Activated CD8-positive, alpha-beta memory T cell treated with anti-CD3 and anti-CD28 coated beads, Interleukin-2, amount 10 ng/mL, durations not matched to agents 7 days and 5 days (primary cell): ENCODE results near the gene CIAO2A. TPM values are rescaled to one million over a fixed set of nuclear protein-coding genes. Genes with fewer than 3 reads are reported as not detected.
A peak's percentile ranks its signal among the peaks of the same experiment; 100 is the strongest.
"Not testable (repeated sequence)": the region's sequence is repeated elsewhere in the genome, so short reads cannot be mapped to it uniquely, and the experiment has no call there.

Experiments used
- ATAC-seq: fragments of 150-1000 bp; cut with Tn5 transposase; one replicate; pipeline ENCODE4 v1.10.0; 2021; ENCODE audit warnings: moderate library complexity
- CTCF ChIA-PET: fragments of 350-600 bp; sonication (Branson Sonifier 250); formaldehyde crosslinking; loops from one replicate; lab custom pipeline; 2021; ENCODE audit warnings: antibody characterized with exemption; lab: Charles Lee
- DNase-seq: peaks from one replicate; pipeline ENCODE4 v3.0.0-alpha.2; 2020
- H3K27ac Mint-ChIP-seq: one replicate; pipeline ENCODE4 v1.8.0; 2021; ENCODE audit warnings: mild to moderate bottlenecking, mixed read lengths
- H3K27me3 Mint-ChIP-seq: one replicate; pipeline ENCODE4 v1.8.0; 2021; ENCODE audit warnings: mixed read lengths
- H3K36me3 Mint-ChIP-seq: one replicate; pipeline ENCODE4 v1.8.0; 2021; ENCODE audit warnings: mild to moderate bottlenecking, mixed read lengths
- H3K4me1 Mint-ChIP-seq: one replicate; pipeline ENCODE4 v1.8.0; 2021; ENCODE audit warnings: mixed read lengths
- H3K4me3 Mint-ChIP-seq: one replicate; pipeline ENCODE4 v1.8.0; 2021; ENCODE audit warnings: mild to moderate bottlenecking, moderate library complexity, mixed read lengths
- H3K9me3 Mint-ChIP-seq: one replicate; pipeline ENCODE4 v1.8.0; 2022; ENCODE audit warnings: low read depth, mixed read lengths
- total RNA-seq, 2 experiments: library from RNA; stranded (reverse); gene quantifications; one replicate each; pipeline ENCODE4 v1.2.3, GENCODE V29; 2021

The CIAO2A gene
- total RNA-seq, 2 experiments from 2014 or later = 66.4 to 80.2 TPM

GRCh38 chr15:64058279-64058678, 35.4 kb downstream of the CIAO2A start:
- ATAC-seq (no peak), DNase-seq (no peak)
- no peak overlapping the region for H3K27ac Mint-ChIP-seq
- H3K4me3 Mint-ChIP-seq = no peak overlapping the region
- CTCF ChIA-PET = interaction anchor here (0.9 to 1.0 kb wide), 2 partner anchors 9 to 12 kb away, joined by 3 to 5 read pairs; partner anchors contain the start of gene DAPK2
- no peaks in the 10 kb centered on the region for H3K9me3 Mint-ChIP-seq
- no peaks in the 10 kb centered on the region for H3K36me3 Mint-ChIP-seq
- peaks cover 4% of the 10 kb centered on the region for H3K27me3 Mint-ChIP-seq
- H3K4me1 Mint-ChIP-seq = no peaks in the 10 kb centered on the region

GRCh38 chr15:64053674-64054073, 40.0 kb downstream of the CIAO2A start:
- ATAC-seq, H3K36me3 Mint-ChIP-seq, H3K27ac Mint-ChIP-seq, H3K4me1 Mint-ChIP-seq, H3K27me3 Mint-ChIP-seq, H3K9me3 Mint-ChIP-seq, DNase-seq, H3K4me3 Mint-ChIP-seq: not testable (repeated sequence)
- CTCF ChIA-PET = interaction anchor here (1.4 kb wide), 1 partner anchor 13 kb away, joined by 4 read pairs; no protein-coding TSS in a partner anchor

GRCh38 chr15:64052925-64053491, 40.6 kb downstream of the CIAO2A start:
- no peak for ATAC-seq
- DNase-seq = no peak
- Mint-ChIP-seq H3K36me3 (no peaks in the 10 kb centered on the region), H3K4me1 (no peaks in the 10 kb centered on the region), H3K27ac (no peak overlapping the region), H3K4me3 (no peak overlapping the region), H3K27me3 (peaks cover 11% of the 10 kb centered on the region), H3K9me3 (no peaks in the 10 kb centered on the region)
- CTCF ChIA-PET = interaction anchor here (1.0 to 1.4 kb wide), 2 partner anchors 14 to 82 kb away, joined by 3 to 4 read pairs; no protein-coding TSS in a partner anchor

DNA sequence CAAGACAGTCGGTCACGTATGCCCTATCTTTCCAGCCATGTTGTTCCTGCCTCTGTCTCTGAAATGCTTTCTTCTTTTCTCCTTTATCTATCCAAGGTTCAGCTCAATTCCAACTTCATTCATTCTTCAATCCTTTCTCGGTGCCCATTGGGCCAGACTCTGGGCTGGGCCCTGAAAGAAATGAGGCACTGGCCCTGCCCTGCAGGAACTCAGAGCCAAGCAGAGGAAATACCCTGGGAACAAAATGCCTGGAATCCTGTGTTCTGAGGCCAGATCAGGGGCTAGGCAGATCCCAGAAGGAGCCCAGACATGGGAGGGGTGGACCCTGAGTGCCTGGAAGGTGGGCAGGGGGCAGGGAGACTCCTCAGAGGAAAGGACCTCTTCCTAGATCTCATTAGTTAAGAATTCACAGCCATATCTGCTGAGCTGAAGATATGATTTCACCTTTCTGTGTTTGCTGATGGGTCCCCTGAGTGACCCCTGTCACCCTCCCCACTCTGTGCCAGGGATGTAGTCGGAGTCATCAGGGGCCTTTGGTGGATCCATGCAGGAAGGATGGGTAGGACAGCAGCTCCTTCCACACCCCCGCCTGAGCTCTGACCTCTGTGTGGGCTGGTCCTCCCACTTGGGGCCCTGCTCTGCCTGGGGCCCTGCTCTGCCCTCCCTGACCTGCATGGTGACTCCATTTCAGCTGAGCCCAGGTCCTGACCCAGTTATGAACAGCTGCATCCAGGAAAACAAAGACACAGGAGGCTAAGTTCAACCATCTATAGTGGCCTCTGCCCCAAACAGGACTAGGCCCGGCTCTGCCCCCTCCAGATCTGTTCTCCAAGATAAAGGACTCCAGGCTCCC, 42.0 kb downstream of the CIAO2A start:
- Mint-ChIP-seq H3K36me3 (no peaks in the 10 kb centered on the region), H3K4me1 (peaks cover 4% of the 10 kb centered on the region), H3K9me3 (no peaks in the 10 kb centered on the region), H3K27ac (no peak overlapping the region), H3K4me3 (no peak overlapping the region), H3K27me3 (peaks cover 14% of the 10 kb centered on the region)
- CTCF ChIA-PET = interaction anchor here (1.3 kb wide), 2 partner anchors 16 to 300 kb away, joined by 3 to 4 read pairs; no protein-coding TSS in a partner anchor
- DNase-seq (no peak), ATAC-seq (no peak)

DNA sequence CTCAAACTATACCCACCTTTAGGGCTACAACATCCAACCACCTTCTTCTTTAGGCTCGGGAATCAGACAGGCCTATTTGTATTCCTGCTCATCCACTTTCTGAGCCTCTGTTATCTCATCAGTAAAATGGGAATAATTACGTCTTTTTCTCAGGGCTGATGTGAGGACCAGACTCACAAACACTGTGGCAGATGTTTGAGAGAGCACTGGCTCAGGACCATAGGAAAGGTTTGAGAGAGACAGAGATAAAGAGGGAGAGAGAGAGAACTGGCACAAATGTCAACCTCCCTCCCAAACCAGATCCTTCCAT, 42.6 kb downstream of the CIAO2A start:
- peaks cover 6% of the 10 kb centered on the region for H3K4me1 Mint-ChIP-seq

GRCh38 chr15:64050281-64051092, 43.2 kb downstream of the CIAO2A start:
- H3K27me3 Mint-ChIP-seq = peaks cover 17% of the 10 kb centered on the region
- DNase-seq (no peak), ATAC-seq (no peak)
- H3K4me3 Mint-ChIP-seq = no peak overlapping the region
- CTCF ChIA-PET = interaction anchor here (0.8 to 1.9 kb wide), 5 partner anchors 15 to 440 kb away, joined by 3 to 4 read pairs (median 3); no protein-coding TSS in a partner anchor
- no peak overlapping the region for H3K27ac Mint-ChIP-seq
- no peaks in the 10 kb centered on the region for H3K36me3 Mint-ChIP-seq
- H3K4me1 Mint-ChIP-seq = peaks cover 8% of the 10 kb centered on the region
- no peaks in the 10 kb centered on the region for H3K9me3 Mint-ChIP-seq

More for the DNA sequence above, 42.6 kb downstream of the CIAO2A start:
- peaks cover 15% of the 10 kb centered on the region for H3K27me3 Mint-ChIP-seq
- CTCF ChIA-PET = interaction anchor here (1.3 to 1.9 kb wide), 6 partner anchors 15 to 299 kb away, joined by 3 to 4 read pairs (median 4); no protein-coding TSS in a partner anchor
- H3K4me3 Mint-ChIP-seq = no peak overlapping the region
- DNase-seq (no peak), ATAC-seq (no peak)
- no peaks in the 10 kb centered on the region for H3K36me3 Mint-ChIP-seq
- H3K27ac Mint-ChIP-seq = no peak overlapping the region
- no peaks in the 10 kb centered on the region for H3K9me3 Mint-ChIP-seq

GRCh38 chr15:64048781-64049460, 44.7 kb downstream of the CIAO2A start:
- no peak for ATAC-seq
- CTCF ChIA-PET = interaction anchor here (1.2 to 6.3 kb wide), 9 partner anchors 19 to 439 kb away, joined by 3 to 53 read pairs (median 4); no protein-coding TSS in a partner anchor
- peaks cover 17% of the 10 kb centered on the region for H3K4me1 Mint-ChIP-seq
- DNase-seq = no peak
- no peaks in the 10 kb centered on the region for H3K9me3 Mint-ChIP-seq
- H3K27me3 Mint-ChIP-seq = peaks cover 23% of the 10 kb centered on the region
- no peak overlapping the region for H3K4me3 Mint-ChIP-seq
- H3K36me3 Mint-ChIP-seq = no peaks in the 10 kb centered on the region
- no peak overlapping the region for H3K27ac Mint-ChIP-seq

GRCh38 chr15:64046421-64047153, 47.1 kb downstream of the CIAO2A start, which contains the start of gene DAPK2:
Gene DAPK2 (minus strand): TSS chr15:64046485. CDS start chr15:64040261, 6,224 bp downstream.
- H3K27me3 Mint-ChIP-seq = peaks cover 23% of the 10 kb centered on the region
- peaks cover 17% of the 10 kb centered on the region for H3K4me1 Mint-ChIP-seq
- DNase-seq = peak; percentile 70
- no peaks in the 10 kb centered on the region for H3K36me3 Mint-ChIP-seq
- ATAC-seq = peak; percentile 94
- peak within 1 kb of the TSS; percentile 47 for H3K27ac Mint-ChIP-seq
- no peaks in the 10 kb centered on the region for H3K9me3 Mint-ChIP-seq
- CTCF ChIA-PET = interaction anchor here (0.7 to 6.3 kb wide), 61 partner anchors 8 to 580 kb away, joined by 3 to 53 read pairs (median 5); no protein-coding TSS in a partner anchor
- H3K4me3 Mint-ChIP-seq = peak within 1 kb of the TSS; percentile 67

DNA sequence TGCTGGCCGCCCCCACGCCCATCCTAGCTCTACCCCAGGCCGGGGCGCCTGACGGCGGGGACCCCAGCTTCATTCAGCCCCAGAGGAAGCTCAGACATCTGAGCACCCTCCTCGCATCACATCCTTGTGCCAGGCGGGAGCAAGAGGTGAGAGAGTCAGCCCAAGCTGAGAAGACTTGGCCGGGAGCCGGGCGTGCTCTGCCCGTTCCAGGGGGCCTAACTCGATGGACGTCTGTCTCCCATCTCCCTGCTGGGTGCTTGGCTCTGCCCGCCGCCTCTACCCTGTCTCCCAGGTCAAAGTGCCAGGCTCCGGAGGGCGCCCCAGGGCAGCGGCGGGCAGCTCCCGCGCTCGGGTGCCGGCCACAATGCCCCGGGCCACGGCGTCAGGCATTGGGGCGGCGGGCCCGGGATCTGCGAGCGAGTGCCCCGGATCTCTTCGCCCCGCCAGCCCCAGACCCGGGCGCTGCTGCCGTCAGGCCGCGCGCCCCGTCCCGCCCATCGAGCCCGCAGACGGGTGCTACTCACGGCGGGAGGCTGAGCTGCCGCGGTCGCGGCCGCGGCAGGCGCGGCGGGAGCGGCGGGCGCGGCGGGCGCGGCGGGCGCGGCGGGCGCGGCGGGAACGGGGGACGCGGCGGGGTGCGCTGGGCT, 47.7 kb downstream of the CIAO2A start:
- ATAC-seq = peak; percentile 68
- Mint-ChIP-seq H3K27ac (peak overlapping the region; percentile 35), H3K9me3 (no peaks in the 10 kb centered on the region), H3K4me1 (peaks cover 17% of the 10 kb centered on the region), H3K27me3 (peaks cover 23% of the 10 kb centered on the region), H3K4me3 (peak overlapping the region; percentile 67), H3K36me3 (no peaks in the 10 kb centered on the region)
- CTCF ChIA-PET = interaction anchor here (0.7 to 6.3 kb wide), 49 partner anchors 9 to 444 kb away, joined by 3 to 53 read pairs (median 5); no protein-coding TSS in a partner anchor
- peak; percentile 44 for DNase-seq

DNA sequence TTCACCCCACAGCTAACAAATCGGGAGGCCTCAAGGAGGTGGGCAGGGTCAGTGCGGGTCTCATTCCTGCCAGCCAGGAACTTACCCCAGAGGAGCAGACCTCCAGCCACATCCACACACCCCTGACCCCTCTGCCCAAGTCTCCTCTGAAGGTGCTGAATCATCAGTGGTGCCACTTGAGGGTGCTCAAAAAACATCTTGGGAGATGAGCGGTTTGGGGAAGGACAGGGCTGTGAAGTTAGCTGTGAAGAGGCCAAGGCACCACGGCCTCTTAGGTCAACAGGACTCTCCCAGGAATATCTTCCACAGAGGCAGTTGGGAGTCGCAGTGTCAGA, 48.6 kb downstream of the CIAO2A start:
- ATAC-seq = no peak
- Mint-ChIP-seq H3K4me3 (peak overlapping the region; percentile 67), H3K9me3 (no peaks in the 10 kb centered on the region), H3K27ac (no peak overlapping the region), H3K27me3 (peaks cover 23% of the 10 kb centered on the region), H3K36me3 (peaks cover under 1% of the 10 kb centered on the region), H3K4me1 (peaks cover 17% of the 10 kb centered on the region)
- no peak for DNase-seq
- CTCF ChIA-PET = interaction anchor here (0.7 to 6.3 kb wide), 16 partner anchors 11 to 435 kb away, joined by 3 to 53 read pairs (median 12); no protein-coding TSS in a partner anchor

DNA sequence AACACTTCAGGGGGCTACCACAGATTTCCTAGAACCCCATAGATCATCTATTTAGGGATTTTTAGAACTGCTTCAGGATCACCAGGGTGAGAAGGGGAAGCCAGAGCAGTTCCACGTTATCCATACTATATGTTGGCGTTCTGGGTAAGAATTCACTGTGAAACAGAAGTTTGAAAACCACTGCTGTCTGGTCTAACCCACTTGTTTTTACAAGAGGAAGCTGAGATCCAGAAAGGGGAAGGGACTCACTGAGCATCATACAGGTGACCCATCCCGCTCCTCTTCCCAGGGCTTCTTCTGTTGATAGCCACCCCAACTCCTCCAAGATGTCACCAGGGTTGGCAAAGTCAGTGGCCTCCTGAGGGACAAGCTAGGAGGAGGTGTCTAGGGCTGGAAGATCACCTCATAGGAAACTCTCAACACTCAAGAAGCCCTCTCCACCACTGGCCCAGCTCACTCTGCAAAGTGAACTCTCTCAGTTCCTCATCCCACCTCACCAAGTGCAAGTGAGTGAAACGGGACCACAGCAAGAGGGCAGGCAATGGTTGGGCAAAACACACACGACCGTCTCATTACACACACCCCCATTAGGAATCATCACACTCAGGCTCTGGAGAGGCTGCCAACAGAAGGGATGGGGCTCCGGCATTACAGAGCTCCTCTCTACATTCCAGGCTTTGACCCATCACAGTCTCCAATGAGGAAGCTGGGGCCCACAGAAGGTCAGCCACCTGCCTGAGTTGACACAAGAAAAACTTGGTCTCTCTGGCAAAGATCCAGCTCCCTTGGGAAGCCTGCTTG, 49.1 kb downstream of the CIAO2A start:
- no peaks in the 10 kb centered on the region for H3K9me3 Mint-ChIP-seq
- DNase-seq (no peak), ATAC-seq (no peak)
- peaks cover 2% of the 10 kb centered on the region for H3K36me3 Mint-ChIP-seq
- CTCF ChIA-PET = interaction anchor here (0.6 to 6.3 kb wide), 12 partner anchors 11 to 435 kb away, joined by 3 to 53 read pairs (median 14); no protein-coding TSS in a partner anchor
- H3K4me1 Mint-ChIP-seq = peaks cover 17% of the 10 kb centered on the region
- peak overlapping the region; percentile 67 for H3K4me3 Mint-ChIP-seq
- H3K27me3 Mint-ChIP-seq = peaks cover 23% of the 10 kb centered on the region
- H3K27ac Mint-ChIP-seq = no peak overlapping the region
